ENCODE results near the gene TNKS1BP1. TPM values are rescaled to one million over a fixed set of nuclear protein-coding genes. Genes with fewer than 3 reads are reported as not detected.
A peak's percentile ranks its signal among the peaks of the same experiment; 100 is the strongest.

Gene TNKS1BP1
- total RNA-seq, 2 experiments from 2014 or later = 4.4 to 5.8 TPM

DNA sequence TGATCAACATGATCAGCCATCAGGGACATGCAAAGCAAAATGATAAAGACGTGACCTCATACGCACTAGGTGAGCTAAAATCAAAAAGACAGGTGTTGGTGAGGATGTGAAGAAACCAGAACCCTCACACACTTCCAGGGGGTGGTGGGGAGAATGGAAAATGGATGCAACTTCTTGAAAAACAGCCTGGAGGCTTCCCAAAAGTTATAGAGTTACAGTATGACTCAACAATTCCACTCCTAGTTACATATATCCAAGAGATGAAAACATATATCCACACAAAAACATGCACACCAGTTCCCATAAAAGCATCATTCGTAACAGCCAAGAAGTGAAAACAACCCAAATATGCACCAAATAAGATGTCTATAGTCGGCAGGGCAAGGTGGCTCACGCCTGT is 45.6 kb downstream of the TNKS1BP1 start:
- CTCF ChIA-PET = no interaction called here
- H3K36me3 Mint-ChIP-seq = no peaks in the 10 kb centered on the region
- peaks cover 9% of the 10 kb centered on the region for H3K4me1 Mint-ChIP-seq
- no peak overlapping the region for H3K27ac Mint-ChIP-seq
- no peaks in the 10 kb centered on the region for H3K9me3 Mint-ChIP-seq (ENCODE audit: low read depth)
- ATAC-seq (no peak), DNase-seq (no peak)
- H3K27me3 Mint-ChIP-seq = peaks cover 21% of the 10 kb centered on the region
- no peak overlapping the region for H3K4me3 Mint-ChIP-seq

- peaks cover 21% of the 10 kb centered on the region for H3K27me3 Mint-ChIP-seq
- CTCF ChIA-PET = no interaction called here
- peaks cover 9% of the 10 kb centered on the region for H3K4me1 Mint-ChIP-seq
- H3K4me3 Mint-ChIP-seq = no peak overlapping the region
- no peak for ATAC-seq
- no peaks in the 10 kb centered on the region for H3K36me3 Mint-ChIP-seq
- H3K27ac Mint-ChIP-seq = no peak overlapping the region
- no peak for DNase-seq
- H3K9me3 Mint-ChIP-seq (ENCODE audit: low read depth) = no peaks in the 10 kb centered on the region
Measured at GRCh38 chr11:57278721-57279095, 46.0 kb downstream of the TNKS1BP1 start.

DNA sequence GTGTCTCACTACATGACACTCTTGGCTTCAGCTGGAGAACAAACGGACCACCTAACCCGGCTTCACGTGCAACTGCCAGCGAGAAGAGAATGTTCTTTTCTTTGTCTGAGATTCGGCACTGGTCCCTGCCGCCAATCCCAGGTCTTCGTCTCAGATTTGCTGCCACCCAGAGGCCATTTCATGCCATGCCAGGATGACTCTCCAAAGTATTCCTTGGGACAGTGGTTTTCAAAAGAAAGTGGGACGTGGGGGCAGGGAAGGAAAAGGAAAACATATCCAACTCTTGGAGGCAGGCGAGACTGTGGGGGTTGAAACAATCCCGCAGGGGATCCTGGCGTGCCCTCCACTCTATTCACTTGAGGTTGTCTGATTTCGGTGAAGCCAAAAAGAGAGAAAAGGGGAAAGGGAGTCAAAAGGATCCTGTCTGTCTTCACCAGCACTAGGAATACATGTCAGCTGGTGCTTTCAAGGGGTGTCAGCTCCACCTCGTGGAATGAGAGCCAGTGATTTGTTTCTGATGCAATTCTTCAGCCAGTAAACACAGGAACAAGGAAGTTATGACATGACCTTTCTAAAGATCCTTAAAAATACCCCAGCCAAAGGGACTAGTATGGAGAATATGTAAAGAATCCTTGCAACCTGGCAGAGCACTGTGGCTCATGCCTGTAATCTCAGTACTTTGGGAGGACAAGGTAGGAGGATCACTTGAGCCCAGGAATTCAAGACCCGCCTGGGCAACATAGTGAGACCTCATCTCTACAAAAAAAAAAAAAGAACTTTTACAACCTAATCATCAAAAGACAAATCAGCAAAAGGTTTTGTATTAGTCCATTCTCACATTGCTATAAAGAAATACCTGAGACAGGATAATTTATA is 46.7 kb downstream of the TNKS1BP1 start:
- peaks cover 21% of the 10 kb centered on the region for H3K27me3 Mint-ChIP-seq
- no peaks in the 10 kb centered on the region for H3K36me3 Mint-ChIP-seq
- ATAC-seq = peak; percentile 27
- no peak overlapping the region for H3K4me3 Mint-ChIP-seq
- H3K27ac Mint-ChIP-seq = no peak overlapping the region
- H3K9me3 Mint-ChIP-seq (ENCODE audit: low read depth) = peaks cover 3% of the 10 kb centered on the region
- CTCF ChIA-PET = interaction anchor here (1.0 kb wide), 1 partner anchor 9 kb away, joined by 3 read pairs; no protein-coding TSS in a partner anchor
- H3K4me1 Mint-ChIP-seq = peaks cover 8% of the 10 kb centered on the region
- DNase-seq = peak; percentile 48

DNA sequence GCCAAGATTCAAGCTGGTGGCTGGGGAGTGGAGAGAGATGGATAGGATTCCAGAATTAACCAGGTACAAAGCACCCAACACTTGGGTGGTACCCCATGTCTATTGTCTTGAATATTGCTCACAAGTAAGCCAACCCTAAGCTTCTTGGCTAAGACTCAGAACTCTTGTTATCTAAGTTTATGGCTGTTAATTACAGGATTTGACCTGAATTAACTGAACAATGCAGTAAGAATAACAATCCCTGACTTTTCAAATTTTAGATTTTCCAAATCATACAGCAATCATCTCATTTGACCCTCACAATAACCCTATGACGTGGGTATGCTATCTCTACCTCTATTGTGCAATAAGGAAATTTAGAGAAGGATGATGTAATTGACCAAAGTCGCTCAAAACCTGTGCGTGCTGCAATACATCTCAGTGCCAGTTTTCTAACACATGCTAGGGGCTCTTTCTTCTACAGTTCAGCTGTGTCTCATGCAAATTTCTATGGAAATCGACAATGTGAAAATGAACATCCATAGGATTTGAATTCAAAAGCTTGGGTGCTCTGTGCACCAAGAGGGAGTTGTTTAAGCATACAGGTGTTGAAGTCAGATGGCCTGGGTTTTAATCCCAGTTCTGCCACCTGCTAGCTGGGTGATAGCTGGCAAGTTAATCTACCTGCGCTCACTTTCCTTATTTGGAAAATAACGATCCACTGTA is 47.6 kb downstream of the TNKS1BP1 start:
- H3K36me3 Mint-ChIP-seq = no peaks in the 10 kb centered on the region
- ATAC-seq (no peak), DNase-seq (no peak)
- CTCF ChIA-PET = interaction anchor here (1.0 to 1.1 kb wide), 2 partner anchors 8 to 27 kb away, joined by 3 read pairs; no protein-coding TSS in a partner anchor
- no peak overlapping the region for H3K27ac Mint-ChIP-seq
- peaks cover 4% of the 10 kb centered on the region for H3K4me1 Mint-ChIP-seq
- H3K27me3 Mint-ChIP-seq = peaks cover 21% of the 10 kb centered on the region
- H3K9me3 Mint-ChIP-seq (ENCODE audit: low read depth) = peaks cover 3% of the 10 kb centered on the region
- H3K4me3 Mint-ChIP-seq = no peak overlapping the region

DNA sequence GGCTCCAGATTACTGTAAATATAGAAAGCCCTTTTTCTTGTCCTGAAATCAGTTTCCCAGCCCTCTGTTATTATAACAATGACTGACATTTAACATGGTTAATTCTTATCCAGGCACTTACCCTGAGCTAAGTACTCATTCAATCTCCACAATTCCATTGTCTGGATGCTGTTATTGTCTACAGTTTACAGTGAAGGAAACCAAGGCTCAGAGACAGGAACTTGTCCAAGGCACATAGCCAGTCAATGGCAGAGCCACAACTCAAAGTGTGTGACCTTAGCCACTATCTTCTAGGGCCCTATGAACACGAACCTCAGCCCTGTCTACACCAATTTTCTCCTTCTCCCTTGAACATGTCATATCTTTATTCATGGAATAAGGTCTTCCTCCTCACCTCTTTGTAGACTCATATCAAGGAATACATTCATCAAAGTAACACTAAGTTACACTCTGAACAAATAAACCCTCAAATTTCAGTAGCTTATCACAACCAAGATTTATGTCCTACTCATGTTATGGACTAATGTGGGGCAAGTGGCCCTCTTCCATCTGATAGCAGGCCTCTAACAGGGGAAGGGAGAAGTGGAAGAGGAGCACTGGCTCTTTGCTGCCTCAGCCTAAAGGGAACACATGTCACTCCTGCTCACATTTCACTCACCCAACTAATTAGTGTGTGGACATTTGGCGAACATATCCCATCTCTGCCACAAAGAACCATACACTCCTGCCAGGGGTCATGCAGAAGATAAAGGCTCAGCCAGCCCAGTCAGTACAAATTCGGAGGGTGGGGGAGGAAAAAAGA is 48.4 kb downstream of the TNKS1BP1 start:
- H3K4me3 Mint-ChIP-seq = no peak overlapping the region
- ATAC-seq (no peak), DNase-seq (no peak)
- H3K27ac Mint-ChIP-seq = no peak overlapping the region
- H3K4me1 Mint-ChIP-seq = peaks cover 4% of the 10 kb centered on the region
- H3K9me3 Mint-ChIP-seq (ENCODE audit: low read depth) = peaks cover 3% of the 10 kb centered on the region
- no peaks in the 10 kb centered on the region for H3K36me3 Mint-ChIP-seq
- H3K27me3 Mint-ChIP-seq = peaks cover 21% of the 10 kb centered on the region
- CTCF ChIA-PET = interaction anchor here (1.1 kb wide), 1 partner anchor 26 kb away, joined by 3 read pairs; no protein-coding TSS in a partner anchor

DNA sequence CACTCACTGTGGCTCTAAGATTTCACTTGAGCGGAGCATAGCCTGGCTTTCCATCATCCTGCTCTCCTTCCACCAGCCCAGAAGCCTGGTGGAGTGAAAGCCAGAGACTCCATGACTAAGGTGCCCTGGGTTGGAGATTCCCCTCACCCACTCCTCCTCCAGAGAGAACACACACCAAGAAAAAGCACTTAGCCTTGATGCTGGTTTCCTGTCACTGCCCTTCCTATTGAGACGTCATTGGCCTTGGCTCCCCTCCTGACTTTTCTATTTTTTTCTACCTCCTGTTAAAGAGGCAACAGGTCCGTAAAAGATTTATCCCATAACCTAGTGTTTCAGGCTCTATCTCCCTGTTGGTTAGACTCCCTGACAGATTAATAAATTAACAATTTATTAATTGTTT is 49.2 kb downstream of the TNKS1BP1 start:
- CTCF ChIA-PET = no interaction called here
- Mint-ChIP-seq H3K27me3 (peaks cover 21% of the 10 kb centered on the region), H3K36me3 (no peaks in the 10 kb centered on the region), H3K9me3 (ENCODE audit: low read depth) (peaks cover 3% of the 10 kb centered on the region), H3K4me1 (peaks cover 4% of the 10 kb centered on the region), H3K4me3 (no peak overlapping the region), H3K27ac (no peak overlapping the region)
- DNase-seq (no peak), ATAC-seq (no peak)

DNA sequence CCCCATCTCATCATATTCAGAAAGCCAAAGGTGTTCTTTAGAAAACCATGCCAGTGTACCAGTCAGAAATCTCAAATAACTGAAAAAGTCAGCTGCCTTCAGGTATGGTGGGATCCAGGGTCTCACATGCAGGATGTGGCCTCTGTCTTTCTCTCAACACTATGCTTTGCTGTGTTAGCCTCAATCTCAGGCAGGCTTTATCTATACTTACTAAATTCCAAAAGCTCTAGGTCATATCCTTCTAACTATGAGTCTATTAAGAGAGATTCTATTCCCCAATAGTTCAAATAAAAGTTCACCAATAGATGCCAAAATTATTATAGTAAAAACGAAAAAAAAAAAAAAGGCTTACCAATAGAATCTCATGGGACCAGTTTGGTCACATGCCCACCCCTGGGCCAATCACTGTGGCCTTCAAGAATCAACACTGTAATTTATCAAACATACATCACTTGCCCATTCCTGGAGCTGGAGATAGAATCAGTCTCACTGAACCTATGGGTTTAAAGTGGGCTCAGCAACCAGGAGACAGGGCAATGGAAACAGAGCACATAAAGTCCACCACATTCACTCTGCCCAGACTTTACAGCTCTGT is 49.8 kb downstream of the TNKS1BP1 start:
- no peak for ATAC-seq
- Mint-ChIP-seq H3K36me3 (no peaks in the 10 kb centered on the region), H3K27ac (no peak overlapping the region), H3K4me3 (no peak overlapping the region), H3K27me3 (peaks cover 21% of the 10 kb centered on the region), H3K9me3 (ENCODE audit: low read depth) (peaks cover 3% of the 10 kb centered on the region), H3K4me1 (peaks cover 4% of the 10 kb centered on the region)
- CTCF ChIA-PET = no interaction called here
- no peak for DNase-seq

- Mint-ChIP-seq H3K27ac (no peak overlapping the region), H3K27me3 (peaks cover 16% of the 10 kb centered on the region), H3K36me3 (no peaks in the 10 kb centered on the region), H3K4me1 (peaks cover 4% of the 10 kb centered on the region), H3K4me3 (no peak overlapping the region), H3K9me3 (ENCODE audit: low read depth) (peaks cover 3% of the 10 kb centered on the region)
- DNase-seq = no peak
- CTCF ChIA-PET = interaction anchor here (2.5 kb wide), 1 partner anchor 24 kb away, joined by 7 read pairs; no protein-coding TSS in a partner anchor
- ATAC-seq = no peak
Measured at GRCh38 chr11:57273448-57274058, 51.2 kb downstream of the TNKS1BP1 start.

GRCh38 chr11:57269571-57270021 is 55.2 kb downstream of the TNKS1BP1 start:
- H3K27ac Mint-ChIP-seq = no peak overlapping the region
- ATAC-seq (no peak), DNase-seq (no peak)
- no peaks in the 10 kb centered on the region for H3K36me3 Mint-ChIP-seq
- H3K27me3 Mint-ChIP-seq = peaks cover 2% of the 10 kb centered on the region
- CTCF ChIA-PET = interaction anchor here (1.5 kb wide), 1 partner anchor 8 kb away, joined by 3 read pairs; no protein-coding TSS in a partner anchor
- H3K4me1 Mint-ChIP-seq = no peaks in the 10 kb centered on the region
- H3K4me3 Mint-ChIP-seq = no peak overlapping the region
- peaks cover 7% of the 10 kb centered on the region for H3K9me3 Mint-ChIP-seq (ENCODE audit: low read depth)

GRCh38 chr11:57266157-57266556 is 58.6 kb downstream of the TNKS1BP1 start:
- DNase-seq = no peak
- no peaks in the 10 kb centered on the region for H3K4me1 Mint-ChIP-seq
- no peak for ATAC-seq

DNA sequence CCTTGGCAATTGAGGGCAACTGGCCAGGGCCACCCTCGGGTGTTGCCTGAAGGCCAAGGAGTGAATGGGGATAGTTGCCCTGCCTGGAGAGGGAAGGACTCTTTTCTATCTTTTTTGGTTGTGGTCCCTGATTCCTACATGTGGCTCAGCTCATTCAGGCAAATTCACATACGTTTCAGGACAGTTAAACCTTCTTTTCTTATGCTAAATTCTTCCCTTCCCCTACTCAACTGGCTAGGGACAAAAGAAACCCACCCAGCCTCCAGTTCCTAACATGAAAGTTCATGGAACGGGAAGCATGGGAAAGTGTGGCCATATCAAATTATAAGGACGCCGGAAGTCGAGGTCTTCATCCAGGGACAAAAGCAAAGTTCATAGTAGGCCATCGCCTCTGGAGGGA is 61.4 kb downstream of the TNKS1BP1 start:
- H3K4me1 Mint-ChIP-seq = no peaks in the 10 kb centered on the region
- DNase-seq = no peak
- H3K27me3 Mint-ChIP-seq = peaks cover 2% of the 10 kb centered on the region
- no peak overlapping the region for H3K27ac Mint-ChIP-seq
- no peak overlapping the region for H3K4me3 Mint-ChIP-seq
- CTCF ChIA-PET = no interaction called here
- H3K36me3 Mint-ChIP-seq = no peaks in the 10 kb centered on the region
- peaks cover 2% of the 10 kb centered on the region for H3K9me3 Mint-ChIP-seq (ENCODE audit: low read depth)
- ATAC-seq = no peak

More at GRCh38 chr11:57266157-57266556, 58.6 kb downstream of the TNKS1BP1 start:
- peaks cover 4% of the 10 kb centered on the region for H3K9me3 Mint-ChIP-seq (ENCODE audit: low read depth)
- CTCF ChIA-PET = interaction anchor here (2.1 kb wide), 1 partner anchor 17 kb away, joined by 14 read pairs; no protein-coding TSS in a partner anchor
- H3K4me3 Mint-ChIP-seq = no peak overlapping the region
- no peaks in the 10 kb centered on the region for H3K36me3 Mint-ChIP-seq
- no peak overlapping the region for H3K27ac Mint-ChIP-seq
- peaks cover 2% of the 10 kb centered on the region for H3K27me3 Mint-ChIP-seq

- no peak for DNase-seq
- Mint-ChIP-seq H3K36me3 (no peaks in the 10 kb centered on the region), H3K27ac (no peak overlapping the region), H3K4me1 (no peaks in the 10 kb centered on the region), H3K27me3 (peaks cover 4% of the 10 kb centered on the region), H3K9me3 (ENCODE audit: low read depth) (no peaks in the 10 kb centered on the region), H3K4me3 (no peak overlapping the region)
- ATAC-seq = no peak
- CTCF ChIA-PET = no interaction called here
Measured at GRCh38 chr11:57262157-57262556, 62.6 kb downstream of the TNKS1BP1 start.
